ENCODE measurements around the gene TSPAN9. TPM values are rescaled to one million over a fixed set of nuclear protein-coding genes. Genes with fewer than 3 reads are reported as not detected.

Gene TSPAN9
- total and polyA plus RNA-seq, 11 donors, result 70.0 to 387 (median 151) TPM

DNA sequence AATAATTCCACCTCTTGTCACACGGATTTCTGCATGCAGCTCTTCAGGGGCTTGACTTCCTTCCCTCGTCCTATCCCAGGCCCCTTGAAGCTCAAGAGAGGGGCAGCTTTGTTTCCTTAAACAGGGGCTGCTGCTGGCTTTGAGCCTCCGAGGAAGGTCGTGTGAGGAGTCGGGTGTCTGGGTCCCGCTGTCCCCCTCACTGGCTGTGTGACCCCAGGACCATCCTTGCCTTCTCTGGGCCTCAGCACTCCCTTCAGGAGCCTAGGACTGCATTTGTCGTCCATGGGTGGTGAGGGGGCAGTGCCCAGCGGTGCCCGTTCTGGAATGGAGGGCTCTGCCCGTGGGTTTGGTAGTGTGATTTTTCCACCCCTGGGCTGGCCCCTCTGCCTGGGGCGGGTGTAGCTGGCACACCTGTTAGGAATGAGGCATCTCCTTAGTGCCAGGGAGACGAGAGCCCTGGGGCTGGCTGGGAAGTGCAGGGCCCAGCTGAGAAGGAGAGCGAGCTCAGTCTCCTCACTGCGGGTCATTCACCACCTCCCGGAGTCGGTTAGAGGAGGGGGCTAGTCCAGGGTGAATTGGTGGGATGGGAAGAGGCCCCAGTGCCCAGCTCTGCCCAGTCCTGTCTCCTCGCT, 60.8 kb downstream of the TSPAN9 start:
- no peak for ATAC-seq
- TF ChIP-seq POLR2A (IDR thresholded peaks at IDR 0.05), result no peak
- TF ChIP-seq, protein P1, sequence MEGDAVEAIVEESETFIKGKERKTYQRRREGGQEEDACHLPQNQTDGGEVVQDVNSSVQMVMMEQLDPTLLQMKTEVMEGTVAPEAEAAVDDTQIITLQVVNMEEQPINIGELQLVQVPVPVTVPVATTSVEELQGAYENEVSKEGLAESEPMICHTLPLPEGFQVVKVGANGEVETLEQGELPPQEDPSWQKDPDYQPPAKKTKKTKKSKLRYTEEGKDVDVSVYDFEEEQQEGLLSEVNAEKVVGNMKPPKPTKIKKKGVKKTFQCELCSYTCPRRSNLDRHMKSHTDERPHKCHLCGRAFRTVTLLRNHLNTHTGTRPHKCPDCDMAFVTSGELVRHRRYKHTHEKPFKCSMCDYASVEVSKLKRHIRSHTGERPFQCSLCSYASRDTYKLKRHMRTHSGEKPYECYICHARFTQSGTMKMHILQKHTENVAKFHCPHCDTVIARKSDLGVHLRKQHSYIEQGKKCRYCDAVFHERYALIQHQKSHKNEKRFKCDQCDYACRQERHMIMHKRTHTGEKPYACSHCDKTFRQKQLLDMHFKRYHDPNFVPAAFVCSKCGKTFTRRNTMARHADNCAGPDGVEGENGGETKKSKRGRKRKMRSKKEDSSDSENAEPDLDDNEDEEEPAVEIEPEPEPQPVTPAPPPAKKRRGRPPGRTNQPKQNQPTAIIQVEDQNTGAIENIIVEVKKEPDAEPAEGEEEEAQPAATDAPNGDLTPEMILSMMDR (IDR thresholded peaks at IDR 0.05), result no peak
- H3K4me3 ChIP-seq, result no peak overlapping the region
- H3K27me3 ChIP-seq, result no peaks in the 10 kb centered on the region
- H3K27ac ChIP-seq, result peak overlapping the region in 8 of 12 donors; percentile 15 to 80 (median 52)
- H3K4me1 ChIP-seq, result peaks cover 7 to 98% (median 69%) of the 10 kb centered on the region in 12 donors
- H3K36me3 ChIP-seq, result no peaks in the 10 kb centered on the region
- intact Hi-C loops (cut with DNase I), result loop anchor here (2.0 to 10.0 kb wide), 5 partner anchors 63 to 667 kb away; no protein-coding TSS in a partner anchor
- no peaks in the 10 kb centered on the region for H3K9me3 ChIP-seq
- DNase-seq, result peak in 1 of 5 donors; percentile 14
- 67 to 85% (median 74%) methylated on average over 13 to 17 of the region's 17 CpGs for WGBS, 4 donors

GRCh38 chr12:3138941-3139511, 61.8 kb downstream of the TSPAN9 start:
- Histone ChIP-seq H3K27me3 (no peaks in the 10 kb centered on the region), H3K27ac (peak overlapping the region in 1 of 12 donors; percentile 80), H3K4me1 (peaks cover 0 to 89% (median 58%) of the 10 kb centered on the region in 12 donors), H3K9me3 (no peaks in the 10 kb centered on the region), H3K4me3 (no peak overlapping the region), H3K36me3 (no peaks in the 10 kb centered on the region)
- 61 to 76% (median 68%) methylated on average over 11 of the region's 11 CpGs for WGBS, 4 donors
- DNase-seq (no peak), ATAC-seq (no peak)
- no peak for TF ChIP-seq POLR2A (IDR thresholded peaks at IDR 0.05)
- TF ChIP-seq, protein P1 (IDR thresholded peaks at IDR 0.05), result no peak
- intact Hi-C loops (cut with DNase I), result loop anchor here in 6 of 10 donors (1.0 to 10.0 kb wide), 3 partner anchors 61 to 666 kb away; no protein-coding TSS in a partner anchor

GRCh38 chr12:3139760-3140159, 62.6 kb downstream of the TSPAN9 start:
- Histone ChIP-seq H3K36me3 (no peaks in the 10 kb centered on the region), H3K4me1 (peaks cover under 1 to 89% (median 61%) of the 10 kb centered on the region in 12 donors), H3K4me3 (no peak overlapping the region), H3K27me3 (no peaks in the 10 kb centered on the region), H3K9me3 (no peaks in the 10 kb centered on the region), H3K27ac (peak overlapping the region in 3 of 12 donors; percentile 51 to 80 (median 60))
- no peak for TF ChIP-seq POLR2A (IDR thresholded peaks at IDR 0.05)
- TF ChIP-seq, protein P1 (IDR thresholded peaks at IDR 0.05), result no peak
- 73 to 82% (median 80%) methylated on average over 9 of the region's 9 CpGs for WGBS, 4 donors
- ATAC-seq (no peak), DNase-seq (no peak)
- intact Hi-C loops (cut with DNase I), result loop anchor here in 6 of 10 donors (1.0 to 10.0 kb wide), 3 partner anchors 61 to 665 kb away; no protein-coding TSS in a partner anchor

DNA sequence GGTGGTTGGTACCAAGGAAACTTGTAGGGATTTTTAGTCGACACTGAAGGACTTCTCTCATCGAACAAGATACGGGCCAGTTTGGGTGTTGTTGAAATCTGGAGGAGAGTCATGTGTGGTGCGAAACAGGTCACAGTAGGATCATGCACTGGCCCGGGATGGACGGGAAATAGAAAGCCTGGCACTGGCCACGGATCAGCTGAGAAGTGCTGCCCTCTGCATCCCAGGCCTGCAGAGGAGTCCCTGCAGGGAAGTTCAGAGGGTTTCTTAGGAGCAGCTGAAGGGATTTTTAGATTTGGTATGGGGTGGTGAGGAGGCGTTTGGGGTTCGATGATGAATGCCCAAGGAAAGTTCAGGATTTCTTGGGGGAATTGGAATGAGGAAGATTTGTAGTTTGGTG, 63.1 kb downstream of the TSPAN9 start:
- H3K4me3 ChIP-seq, result no peak overlapping the region
- H3K9me3 ChIP-seq, result no peaks in the 10 kb centered on the region
- WGBS, 4 donors, result 49 to 71% (median 67%) methylated on average over 9 of the region's 9 CpGs
- ATAC-seq, result peak in 1 of 4 donors; percentile 46
- H3K36me3 ChIP-seq, result no peaks in the 10 kb centered on the region
- peaks cover 3 to 89% (median 61%) of the 10 kb centered on the region in 12 donors for H3K4me1 ChIP-seq
- no peak for TF ChIP-seq POLR2A (IDR thresholded peaks at IDR 0.05)
- TF ChIP-seq, protein P1 (IDR thresholded peaks at IDR 0.05), result no peak
- DNase-seq, result peak in 3 of 5 donors; percentile 28 to 70 (median 45)
- peak overlapping the region in 5 of 12 donors; percentile 44 to 80 (median 60) for H3K27ac ChIP-seq
- intact Hi-C loops (cut with DNase I), result no loop called here
- no peaks in the 10 kb centered on the region for H3K27me3 ChIP-seq

All from heart left ventricle (tissue), 16 donors.